T-cell (primary cell): ENCODE results near the gene SLC35B1. TPM values are rescaled to one million over a fixed set of nuclear protein-coding genes. Genes with fewer than 3 reads are reported as not detected.

Experiments
- total RNA-seq, 35 experiments: library from RNA in 6 of 35; stranded (reverse) in 6 of 35; fragments of 120-200 nt in 1 of 35; gene quantifications; one replicate each; pipeline versions ENCODE4 v1.2.1 to v1.2.4 and lab custom pipeline; 2013 to 2026

Gene SLC35B1
- total RNA-seq, 5 donors from 2014 or later (not counting 1 experiment from before 2014, with no cell fraction given) = 40.5 to 57.1 (median 42.8) TPM

Other genes with a start within 250 kb of the SLC35B1 start
- gene NGFR, start 212.7 kb downstream of the SLC35B1 start, total RNA-seq = under 1 TPM; 0.20 to 0.40 (median 0.29) TPM
- not detected for gene NXPH3, start 132.1 kb downstream of the SLC35B1 start, total RNA-seq
- gene SPOP, start 29.9 kb downstream of the SLC35B1 start, total RNA-seq = 10 to 100 TPM; 67.1 to 80.4 (median 71.5) TPM
- gene FAM117A, start 56.2 kb upstream of the SLC35B1 start, total RNA-seq = 100 to 1,000 TPM in 2 of 5 donors, 10 to 100 TPM in 3; 71.9 to 105 (median 99.1) TPM
- 100 to 1,000 TPM in 2 of 5 donors, 10 to 100 TPM in 3; 96.8 to 197 (median 99.7) TPM for gene KAT7, start 80.7 kb upstream of the SLC35B1 start, total RNA-seq
- not detected for gene TAC4, start 140.1 kb upstream of the SLC35B1 start, total RNA-seq